NCI-H460 (cell line): Measurements from ENCODE around the gene TRIM4. TPM values are rescaled to one million over a fixed set of nuclear protein-coding genes. Genes with fewer than 3 reads are reported as not detected.

ENCODE experiments used
- DNase-seq: peaks from one replicate; pipeline ENCODE4 v3.0.0-alpha.2; 2016; ENCODE audit warnings: low read depth; ENCODE audit errors: extremely low read depth
- small RNA-seq, 2 experiments: library from RNA; depleted of rRNA; stranded (forward); fragments of <200 nt; gene quantifications; one replicate each; pipeline ENCODE3, GENCODE V24; 2014
- total RNA-seq: library from RNA; depleted of rRNA; stranded (reverse); fragments of >200 nt; shearing (Covaris generic); gene quantifications from 2 replicates; pipeline ENCODE4 v1.2.3, GENCODE V29; 2014; rRNA removed

Gene TRIM4
- total RNA-seq, 1 experiment from 2014 or later, result 39.0 TPM

GRCh38 chr7:99844328-99844727 is 75.0 kb downstream of the TRIM4 start:
- DNase-seq, result no peak

GRCh38 chr7:99843808-99844207 is 75.5 kb downstream of the TRIM4 start:
- DNase-seq, result no peak

- DNase-seq, result no peak
Observed at GRCh38 chr7:99842926-99843325, 76.4 kb downstream of the TRIM4 start.

Small RNA genes within 50 kb of the gene (small RNA-seq; reads per million reads assigned to genes)
- 0 reads per million in 2 experiments for gene AC011904.1
- gene CYP3A52P, result 0 reads per million in 2 experiments
- 0 reads per million in 2 experiments for gene RF00019
- gene RF00561, result 0 reads per million in 2 experiments

Other genes with a start within 250 kb of the TRIM4 start
- 0.17 and 0.74 TPM in 2 replicates for gene CYP3A5, start 239.5 kb downstream of the TRIM4 start, total RNA-seq
- not detected in 2 replicates for gene CYP3A7, start 184.3 kb downstream of the TRIM4 start, total RNA-seq
- not detected in 2 replicates for gene CYP3A4, start 135.3 kb downstream of the TRIM4 start, total RNA-seq
- gene CYP3A43, start 91.5 kb downstream of the TRIM4 start, total RNA-seq, result 0.05 TPM in 1 of 2 replicates, not detected in the other
- 0.10 TPM in 1 of 2 replicates, not detected in the other for gene OR2AE1, start 42.5 kb downstream of the TRIM4 start, total RNA-seq
- gene GJC3, start 10.1 kb upstream of the TRIM4 start, total RNA-seq, result not detected in 2 replicates
- gene AZGP1, start 56.5 kb upstream of the TRIM4 start, total RNA-seq, result not detected in 2 replicates
- gene ZKSCAN1, start 96.1 kb upstream of the TRIM4 start, total RNA-seq, result 16.1 and 19.9 TPM in 2 replicates
- 12.6 and 13.5 TPM in 2 replicates for gene ZSCAN21, start 130.2 kb upstream of the TRIM4 start, total RNA-seq
- gene ZNF3, start 162.2 kb upstream of the TRIM4 start, total RNA-seq, result 29.1 and 30.5 TPM in 2 replicates
- gene COPS6, start 169.4 kb upstream of the TRIM4 start, total RNA-seq, result 59.3 and 73.8 TPM in 2 replicates
- gene MCM7, start 181.9 kb upstream of the TRIM4 start, total RNA-seq, result 88.4 and 91.0 TPM in 2 replicates
- gene AP4M1, start 182.1 kb upstream of the TRIM4 start, total RNA-seq, result 15.8 and 18.1 TPM in 2 replicates
- 41.0 and 42.7 TPM in 2 replicates for gene TAF6, start 199.8 kb upstream of the TRIM4 start, total RNA-seq
- 4.7 and 6.9 TPM in 2 replicates for gene CNPY4, start 200.1 kb upstream of the TRIM4 start, total RNA-seq
- 0.69 and 0.89 TPM in 2 replicates for gene MBLAC1, start 207.4 kb upstream of the TRIM4 start, total RNA-seq
- 81.9 and 83.0 TPM in 2 replicates for gene LAMTOR4, start 229.4 kb upstream of the TRIM4 start, total RNA-seq
- 5.7 and 10.2 TPM in 2 replicates for gene TRAPPC14, start 239.2 kb upstream of the TRIM4 start, total RNA-seq
- gene GAL3ST4, start 249.1 kb upstream of the TRIM4 start, total RNA-seq, result 0.12 and 0.55 TPM in 2 replicates